AG09309 (cell line): ENCODE measurements around the gene SORCS1.
"Not testable (repeated sequence)": the region's sequence is repeated elsewhere in the genome, so short reads cannot be mapped to it uniquely, and the experiment has no call there.

Experiments used
- DNase-seq: peaks from one replicate; pipeline ENCODE4 v3.0.0-alpha.2; 2010; ENCODE audit warnings: low read depth
- H3K4me3 ChIP-seq: 2 replicates; pipeline ENCODE4 v1.5.1; 2011; ENCODE audit warnings: mild to moderate bottlenecking, low read depth, low read length, moderate library complexity; ENCODE audit not compliant: control insufficient read depth
- TF ChIP-seq, protein P1 (sequence below): IDR thresholded peaks from 2 replicates; pipeline ENCODE4 v1.5.1; 2011; ENCODE audit warnings: mild to moderate bottlenecking, low read depth, low read length, inconsistent platforms; ENCODE audit not compliant: insufficient read depth, control insufficient read depth; ENCODE audit errors: missing control alignments

The SORCS1 gene

DNA sequence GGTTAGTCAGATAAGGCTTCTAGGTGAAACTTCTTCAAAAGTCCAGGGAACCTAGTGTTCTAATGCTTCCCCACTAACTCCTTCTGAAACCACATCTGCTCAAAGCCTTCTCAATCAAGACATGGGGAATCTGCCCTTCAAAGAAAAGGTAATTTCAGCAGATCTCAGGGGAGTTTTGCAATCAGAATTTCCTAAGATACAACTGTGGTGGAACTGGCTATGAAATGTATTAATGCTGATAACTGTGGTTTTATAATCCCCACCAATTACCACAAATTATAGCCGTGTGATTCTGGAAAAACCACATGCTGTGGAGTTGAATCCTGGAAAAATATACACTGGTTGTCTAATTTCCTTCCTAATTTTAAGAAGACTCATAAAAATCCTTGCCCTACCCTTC, 233.8 kb downstream of the SORCS1 start:
- TF ChIP-seq, protein P1, sequence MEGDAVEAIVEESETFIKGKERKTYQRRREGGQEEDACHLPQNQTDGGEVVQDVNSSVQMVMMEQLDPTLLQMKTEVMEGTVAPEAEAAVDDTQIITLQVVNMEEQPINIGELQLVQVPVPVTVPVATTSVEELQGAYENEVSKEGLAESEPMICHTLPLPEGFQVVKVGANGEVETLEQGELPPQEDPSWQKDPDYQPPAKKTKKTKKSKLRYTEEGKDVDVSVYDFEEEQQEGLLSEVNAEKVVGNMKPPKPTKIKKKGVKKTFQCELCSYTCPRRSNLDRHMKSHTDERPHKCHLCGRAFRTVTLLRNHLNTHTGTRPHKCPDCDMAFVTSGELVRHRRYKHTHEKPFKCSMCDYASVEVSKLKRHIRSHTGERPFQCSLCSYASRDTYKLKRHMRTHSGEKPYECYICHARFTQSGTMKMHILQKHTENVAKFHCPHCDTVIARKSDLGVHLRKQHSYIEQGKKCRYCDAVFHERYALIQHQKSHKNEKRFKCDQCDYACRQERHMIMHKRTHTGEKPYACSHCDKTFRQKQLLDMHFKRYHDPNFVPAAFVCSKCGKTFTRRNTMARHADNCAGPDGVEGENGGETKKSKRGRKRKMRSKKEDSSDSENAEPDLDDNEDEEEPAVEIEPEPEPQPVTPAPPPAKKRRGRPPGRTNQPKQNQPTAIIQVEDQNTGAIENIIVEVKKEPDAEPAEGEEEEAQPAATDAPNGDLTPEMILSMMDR = no peak
- no peak for DNase-seq
- H3K4me3 ChIP-seq = no peak overlapping the region

DNA sequence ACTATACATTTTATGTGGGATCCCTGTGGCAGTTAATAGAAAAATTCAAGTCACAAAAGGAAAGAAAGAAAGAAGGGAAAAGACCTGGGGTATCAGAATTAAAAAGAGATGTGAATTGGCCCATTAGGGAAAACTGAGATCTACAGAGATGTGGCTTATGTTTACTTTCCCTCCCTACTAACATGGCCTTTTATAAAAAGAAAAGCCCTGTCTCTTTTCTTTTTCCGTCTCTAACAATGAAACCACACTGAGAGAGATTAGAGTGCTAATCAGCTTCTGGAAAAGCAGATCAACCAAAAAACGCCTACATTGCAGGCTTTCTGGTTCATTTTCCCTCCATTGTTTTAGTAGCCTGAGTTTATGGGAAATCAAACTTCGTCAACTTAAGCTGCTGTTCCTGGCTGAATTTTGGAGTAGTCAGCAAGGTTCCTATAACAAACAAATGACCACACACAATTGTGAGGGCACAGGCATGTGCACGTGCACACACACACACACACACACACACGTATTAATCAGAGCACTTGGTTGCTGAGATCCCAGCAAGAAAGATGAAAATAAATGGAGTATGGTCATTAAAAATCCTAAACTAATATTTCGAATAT, 235.1 kb downstream of the SORCS1 start:
- TF ChIP-seq, protein P1 = no peak
- DNase-seq = no peak

DNA sequence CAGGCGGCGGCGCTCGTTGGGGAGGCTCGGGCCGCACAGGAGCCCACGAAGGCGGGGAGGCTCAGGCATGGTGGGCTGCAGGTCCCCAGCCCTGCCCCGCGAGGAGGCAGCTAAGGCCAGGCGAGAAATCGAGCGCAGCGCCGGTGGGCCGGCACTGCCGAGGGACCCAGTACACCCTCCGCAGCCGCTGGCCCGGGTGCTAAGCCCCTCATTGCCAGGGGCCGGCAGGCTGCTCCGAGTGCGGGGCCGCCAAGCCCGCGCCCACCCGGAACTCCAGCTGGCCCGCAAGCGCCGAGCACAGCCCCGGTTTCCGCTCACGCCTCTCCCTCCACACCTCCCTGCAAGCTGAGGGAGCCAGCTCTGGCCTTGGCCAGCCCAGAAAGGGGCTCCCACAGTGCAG, 236.4 kb downstream of the SORCS1 start:
- H3K4me3 ChIP-seq, DNase-seq: not testable (repeated sequence)

More for the DNA sequence above, 235.1 kb downstream of the SORCS1 start:
- H3K4me3 ChIP-seq = no peak overlapping the region

DNA sequence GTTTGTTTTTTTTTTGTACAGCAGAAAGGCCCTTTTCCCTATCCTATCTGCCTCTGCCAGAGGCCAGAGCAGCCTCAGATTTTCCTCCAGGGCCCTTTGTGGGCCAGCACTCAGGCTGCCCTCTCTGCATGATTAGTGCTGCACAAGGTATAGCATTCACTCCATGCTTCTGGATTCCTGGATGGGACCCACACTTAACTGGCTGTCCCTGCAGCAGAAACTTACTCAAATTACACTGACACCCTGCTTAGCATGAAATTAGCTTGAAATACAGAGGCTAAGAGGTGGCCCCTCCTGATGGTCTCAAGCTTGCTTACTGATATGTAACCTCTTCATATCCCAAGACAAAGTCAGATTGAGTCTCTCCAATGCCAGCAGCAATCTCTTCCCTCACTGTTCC, 239.3 kb downstream of the SORCS1 start:
- TF ChIP-seq, protein P1 = no peak
- no peak overlapping the region for H3K4me3 ChIP-seq
- DNase-seq = no peak

DNA sequence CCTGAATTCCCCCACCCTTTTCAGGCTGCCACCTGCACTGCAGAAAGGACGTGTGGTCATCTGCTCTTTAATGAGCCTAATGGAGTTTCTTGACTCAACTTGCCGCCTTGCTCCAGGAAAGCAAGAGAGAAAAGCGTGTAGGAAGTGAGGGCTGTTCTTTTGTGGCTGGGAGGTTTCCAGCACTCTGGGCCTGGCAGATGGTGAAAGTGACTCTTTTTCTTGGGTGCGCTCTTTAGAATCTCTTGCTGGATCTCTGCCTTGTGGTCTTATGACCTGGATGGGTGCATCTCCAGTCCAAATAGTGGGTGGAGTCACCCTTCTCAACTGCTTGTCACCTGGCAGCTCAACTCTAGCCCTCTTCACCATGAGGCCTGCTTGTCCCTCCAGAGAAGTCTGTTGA, 244.0 kb downstream of the SORCS1 start:
- TF ChIP-seq, protein P1 = no peak
- DNase-seq = no peak
- H3K4me3 ChIP-seq = no peak overlapping the region

DNA sequence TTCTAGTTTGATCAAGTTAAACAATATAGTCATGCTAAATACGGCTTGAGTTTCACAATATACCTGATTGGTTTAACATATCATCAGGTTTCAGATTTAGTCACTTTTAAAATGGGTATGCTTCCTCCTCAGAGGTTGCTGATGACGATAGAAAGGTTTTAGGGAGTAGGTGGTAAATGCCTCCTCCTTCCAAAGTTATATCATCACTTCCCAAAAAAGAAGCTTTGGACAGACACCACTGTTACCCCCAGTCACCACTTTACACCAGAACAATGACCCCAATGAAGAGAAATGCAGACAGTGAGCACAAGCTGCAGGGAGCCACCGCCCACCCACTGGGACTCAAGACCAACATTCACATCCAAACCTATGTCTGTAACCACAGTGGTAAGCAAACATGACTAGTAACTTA, 244.6 kb downstream of the SORCS1 start:
- DNase-seq = no peak
- TF ChIP-seq, protein P1 = no peak
- H3K4me3 ChIP-seq = no peak overlapping the region

DNA sequence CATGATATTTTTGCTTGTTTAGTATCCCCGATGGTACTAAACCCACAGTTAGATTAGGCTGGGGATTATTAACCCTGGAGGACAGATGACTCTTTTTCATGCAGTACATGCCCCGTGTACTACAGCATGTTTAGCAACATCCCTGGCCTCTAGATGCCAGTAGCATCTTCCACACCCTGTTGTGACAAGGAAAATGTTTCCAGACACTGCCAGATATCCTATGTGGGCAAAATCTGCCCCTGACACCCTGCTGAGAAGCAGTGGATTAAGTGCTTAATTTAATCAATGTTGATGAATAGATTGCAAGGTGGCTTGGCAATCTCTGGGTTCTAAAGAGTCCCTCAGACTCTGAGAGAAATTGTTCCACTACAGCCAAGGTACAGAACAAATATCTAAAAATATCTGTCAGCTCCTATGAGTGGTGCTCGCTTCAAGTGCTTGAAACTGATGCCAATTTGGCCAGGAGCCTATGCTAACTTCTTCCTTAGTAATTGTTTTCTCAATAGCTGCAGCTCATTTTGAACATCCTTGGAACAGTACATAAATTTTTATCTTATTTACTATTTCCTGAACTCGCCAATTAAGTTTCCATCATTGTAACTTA, 247.0 kb downstream of the SORCS1 start:
- TF ChIP-seq, protein P1 = no peak
- no peak overlapping the region for H3K4me3 ChIP-seq
- no peak for DNase-seq
